Tracheal epithelial cell (primary cell): ENCODE measurements around the gene ADH6. TPM values are rescaled to one million over a fixed set of nuclear protein-coding genes. Genes with fewer than 3 reads are reported as not detected.

Source experiments
- total RNA-seq: library from RNA; depleted of rRNA; stranded (reverse); fragments of >200 nt; gene quantifications from 2 replicates; pipeline ENCODE4 v1.2.1, GENCODE V29; 2014

ADH6 gene
- total RNA-seq: not detected in 2 replicates

DNA sequence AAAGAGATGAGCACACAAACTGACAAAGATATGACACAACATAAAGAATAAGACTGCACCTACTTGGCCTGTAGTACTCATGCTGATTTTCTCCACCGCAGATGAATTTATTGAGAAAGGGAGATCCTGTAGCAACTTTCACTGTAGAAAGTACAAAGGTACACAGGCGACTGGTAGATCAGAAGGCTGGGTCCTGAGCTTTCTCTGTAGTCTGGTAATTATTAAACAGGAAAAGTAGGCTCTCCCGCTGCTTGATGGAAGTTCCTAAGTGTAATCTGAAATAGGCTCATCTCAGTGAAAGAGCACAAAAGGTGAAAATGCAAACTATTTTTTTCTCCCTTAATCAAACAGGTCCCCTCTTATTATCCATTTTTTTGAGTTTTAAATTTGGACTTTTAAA, at the start of gene ADH6:
TSS of gene ADH6 (minus strand) at position 175 of the 400 bp plus-strand sequence. CDS start at position 81, 94 bp downstream.

Other genes with a start within 250 kb of the ADH6 start
- gene METAP1, start 223.5 kb downstream of the ADH6 start, total RNA-seq: 39.8 and 62.7 TPM in 2 replicates
- 124 and 128 TPM in 2 replicates for gene ADH5, start 130.5 kb downstream of the ADH6 start, total RNA-seq
- gene ADH4, start 74.9 kb downstream of the ADH6 start, total RNA-seq: not detected in 2 replicates
- not detected in 2 replicates for gene ADH1A, start 71.7 kb upstream of the ADH6 start, total RNA-seq
- gene ADH1B, start 102.2 kb upstream of the ADH6 start, total RNA-seq: not detected in 2 replicates
- not detected in 2 replicates for gene ADH1C, start 133.5 kb upstream of the ADH6 start, total RNA-seq
- 3.9 and 15.1 TPM in 2 replicates for gene ADH7, start 216.1 kb upstream of the ADH6 start, total RNA-seq